Hepatocyte (in vitro differentiated cells): ENCODE results near the gene CCL25.

Experiments used
- CTCF ChIP-seq: fragments of 200-600 bp; sonication (generic); IDR thresholded peaks from 2 replicates; pipeline ENCODE4 v1.5.1; 2016; ENCODE audit warnings: antibody characterized with exemption, mild to moderate bottlenecking; ENCODE audit not compliant: poor library complexity
- EZH2 ChIP-seq: fragments of 200-600 bp; sonication (generic); IDR thresholded peaks from 2 replicates; pipeline ENCODE4 v1.6.1; 2016; ENCODE audit warnings: antibody characterized with exemption, mild to moderate bottlenecking, borderline replicate concordance

- no peak for TF ChIP-seq CTCF
- TF ChIP-seq EZH2, result no peak
Observed at GRCh38 chr19:8056533-8056932, 4.0 kb downstream of the CCL25 start.
